Nephron progenitor cell (in vitro differentiated cells): ENCODE data around the gene RAB34.
A peak's percentile ranks its signal among the peaks of the same experiment; 100 is the strongest.

Experiments used
- DNase-seq: peaks from one replicate; pipeline ENCODE4 v3.0.0; 2021
- H3K27ac Mint-ChIP-seq: 2 replicates; pipeline ENCODE4 v1.8.0; 2021; ENCODE audit warnings: mild to moderate bottlenecking, moderate library complexity, mixed read lengths
- H3K27me3 Mint-ChIP-seq: 2 replicates; pipeline ENCODE4 v1.8.0; 2021; ENCODE audit warnings: mild to moderate bottlenecking, low read depth, mixed read lengths; ENCODE audit not compliant: poor library complexity
- H3K36me3 Mint-ChIP-seq: 2 replicates; pipeline ENCODE4 v1.8.0; 2021; ENCODE audit warnings: low read depth, mixed read lengths
- H3K4me1 Mint-ChIP-seq: 2 replicates; pipeline ENCODE4 v1.8.0; 2021; ENCODE audit warnings: mixed read lengths
- H3K4me3 Mint-ChIP-seq: 2 replicates; pipeline ENCODE4 v1.8.0; 2021; ENCODE audit warnings: mild to moderate bottlenecking, moderate library complexity, mixed read lengths
- H3K9me3 Mint-ChIP-seq: 2 replicates; pipeline ENCODE4 v1.8.0; 2021; ENCODE audit warnings: mild to moderate bottlenecking, moderate library complexity, mixed read lengths
- TF ChIP-seq, protein P1 (sequence below): fragments of 200-600 bp; sonication (generic); IDR thresholded peaks from 2 replicates; pipeline ENCODE4 v1.5.0; 2021; ENCODE audit warnings: antibody characterized with exemption

Gene RAB34

DNA sequence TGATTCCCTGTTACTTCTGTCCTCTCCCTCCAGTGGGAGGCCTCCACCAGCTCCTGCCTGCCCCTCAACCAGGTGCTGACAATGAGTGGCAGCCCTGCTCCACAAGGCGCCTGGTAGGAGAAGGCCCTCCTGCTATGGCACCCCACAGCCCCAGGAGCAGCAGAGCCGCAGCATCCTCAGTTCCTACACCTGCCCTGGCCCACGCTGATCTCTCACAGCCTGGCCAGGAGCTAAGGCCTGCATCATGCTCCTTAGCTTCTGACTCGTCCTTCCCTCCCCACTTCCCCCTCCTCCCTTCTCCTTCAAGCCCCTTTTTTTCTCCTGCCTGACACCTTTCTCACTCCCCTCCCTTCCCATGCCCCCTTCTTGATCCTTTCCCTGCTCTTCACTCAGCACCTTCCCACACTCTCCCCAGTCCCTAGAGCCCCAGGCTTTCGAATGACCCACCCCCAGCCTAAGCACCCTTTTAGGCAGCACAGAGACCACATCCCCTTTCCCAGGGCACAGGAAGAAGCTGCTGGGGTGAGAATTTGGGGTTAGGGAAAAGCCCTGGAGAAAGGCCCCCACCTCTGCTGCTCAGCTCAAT is 12.5 kb downstream of the RAB34 start:
- Mint-ChIP-seq H3K4me3 (no peak overlapping the region), H3K27me3 (peaks cover 3% of the 10 kb centered on the region), H3K9me3 (no peaks in the 10 kb centered on the region), H3K27ac (peak overlapping the region; percentile 91), H3K36me3 (peaks cover 26% of the 10 kb centered on the region), H3K4me1 (peaks cover 25% of the 10 kb centered on the region)
- no peak for DNase-seq
- TF ChIP-seq, protein P1, sequence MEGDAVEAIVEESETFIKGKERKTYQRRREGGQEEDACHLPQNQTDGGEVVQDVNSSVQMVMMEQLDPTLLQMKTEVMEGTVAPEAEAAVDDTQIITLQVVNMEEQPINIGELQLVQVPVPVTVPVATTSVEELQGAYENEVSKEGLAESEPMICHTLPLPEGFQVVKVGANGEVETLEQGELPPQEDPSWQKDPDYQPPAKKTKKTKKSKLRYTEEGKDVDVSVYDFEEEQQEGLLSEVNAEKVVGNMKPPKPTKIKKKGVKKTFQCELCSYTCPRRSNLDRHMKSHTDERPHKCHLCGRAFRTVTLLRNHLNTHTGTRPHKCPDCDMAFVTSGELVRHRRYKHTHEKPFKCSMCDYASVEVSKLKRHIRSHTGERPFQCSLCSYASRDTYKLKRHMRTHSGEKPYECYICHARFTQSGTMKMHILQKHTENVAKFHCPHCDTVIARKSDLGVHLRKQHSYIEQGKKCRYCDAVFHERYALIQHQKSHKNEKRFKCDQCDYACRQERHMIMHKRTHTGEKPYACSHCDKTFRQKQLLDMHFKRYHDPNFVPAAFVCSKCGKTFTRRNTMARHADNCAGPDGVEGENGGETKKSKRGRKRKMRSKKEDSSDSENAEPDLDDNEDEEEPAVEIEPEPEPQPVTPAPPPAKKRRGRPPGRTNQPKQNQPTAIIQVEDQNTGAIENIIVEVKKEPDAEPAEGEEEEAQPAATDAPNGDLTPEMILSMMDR, result no peak

DNA sequence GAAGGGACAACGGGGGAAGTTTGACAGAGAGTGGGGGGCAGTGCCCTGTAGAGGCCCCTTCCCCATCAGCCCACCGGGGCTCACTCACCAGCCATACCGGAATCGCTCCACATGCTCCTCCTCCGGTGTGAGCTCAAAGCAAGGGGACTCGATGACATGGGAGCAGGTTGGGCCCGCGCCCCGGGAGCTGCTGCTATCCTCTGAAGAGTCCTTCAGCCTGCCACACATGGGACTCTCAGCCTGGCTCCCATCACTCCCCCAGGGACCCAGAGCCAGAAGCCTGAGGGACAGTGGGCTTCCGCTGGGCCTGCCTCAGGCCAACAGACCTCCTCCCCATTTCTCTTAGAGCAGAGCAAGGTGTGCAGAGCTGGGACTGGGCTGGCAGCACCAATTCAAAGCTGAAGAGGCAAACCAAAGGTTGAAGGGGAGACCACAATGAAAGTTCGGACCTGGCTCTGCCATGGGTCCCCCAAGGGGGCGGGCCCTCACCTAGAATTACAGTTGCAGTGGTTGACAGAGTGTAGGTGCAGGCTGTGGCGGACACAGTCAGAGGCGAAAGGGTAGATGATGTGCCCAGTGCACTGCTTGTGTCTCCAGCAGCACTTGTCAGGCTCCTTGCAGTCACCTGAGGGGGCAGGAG is 13.3 kb downstream of the RAB34 start:
- H3K27ac Mint-ChIP-seq, result peak overlapping the region; percentile 91
- peaks cover 3% of the 10 kb centered on the region for H3K27me3 Mint-ChIP-seq
- H3K4me1 Mint-ChIP-seq, result peaks cover 21% of the 10 kb centered on the region
- DNase-seq, result no peak
- H3K4me3 Mint-ChIP-seq, result no peak overlapping the region
- H3K9me3 Mint-ChIP-seq, result no peaks in the 10 kb centered on the region
- H3K36me3 Mint-ChIP-seq, result peaks cover 35% of the 10 kb centered on the region
- TF ChIP-seq, protein P1, result no peak

DNA sequence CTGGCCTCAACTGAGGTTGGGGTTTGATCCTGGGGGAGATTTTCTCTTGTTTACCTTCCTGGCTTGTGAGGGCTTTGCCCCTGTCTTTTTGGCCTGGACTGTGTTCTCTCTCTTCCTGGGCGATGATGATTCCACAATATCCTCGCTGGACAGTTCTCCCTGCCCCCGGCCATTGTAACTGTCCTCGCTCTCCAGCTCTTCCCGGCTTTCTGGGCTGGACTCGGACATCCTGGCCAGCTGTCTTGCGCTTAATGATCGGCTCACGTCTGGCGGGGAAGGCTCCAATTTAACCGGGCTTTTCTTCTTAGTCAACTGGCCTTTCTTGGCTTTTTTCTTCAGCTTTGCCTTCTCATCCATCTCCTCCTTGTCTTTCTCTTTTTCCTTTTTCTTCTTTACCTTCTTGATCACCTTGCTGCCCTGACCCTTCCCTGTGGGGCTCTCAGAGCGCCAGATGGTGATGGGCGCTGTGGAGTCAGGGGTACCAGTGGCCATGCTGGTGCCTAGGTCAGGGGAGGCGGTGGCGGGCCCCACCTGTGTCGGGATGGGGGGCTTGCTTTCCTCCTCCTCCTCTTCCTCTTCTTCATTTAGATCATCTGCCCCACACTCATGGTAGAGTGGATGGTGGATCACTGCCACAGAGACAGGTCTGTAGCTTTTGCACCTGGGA is 14.0 kb downstream of the RAB34 start:
- Mint-ChIP-seq H3K4me3 (no peak overlapping the region), H3K27me3 (peaks cover 3% of the 10 kb centered on the region), H3K27ac (peak overlapping the region; percentile 91), H3K9me3 (no peaks in the 10 kb centered on the region), H3K36me3 (peaks cover 41% of the 10 kb centered on the region), H3K4me1 (peaks cover 21% of the 10 kb centered on the region)
- DNase-seq, result no peak
- TF ChIP-seq, protein P1, result no peak

DNA sequence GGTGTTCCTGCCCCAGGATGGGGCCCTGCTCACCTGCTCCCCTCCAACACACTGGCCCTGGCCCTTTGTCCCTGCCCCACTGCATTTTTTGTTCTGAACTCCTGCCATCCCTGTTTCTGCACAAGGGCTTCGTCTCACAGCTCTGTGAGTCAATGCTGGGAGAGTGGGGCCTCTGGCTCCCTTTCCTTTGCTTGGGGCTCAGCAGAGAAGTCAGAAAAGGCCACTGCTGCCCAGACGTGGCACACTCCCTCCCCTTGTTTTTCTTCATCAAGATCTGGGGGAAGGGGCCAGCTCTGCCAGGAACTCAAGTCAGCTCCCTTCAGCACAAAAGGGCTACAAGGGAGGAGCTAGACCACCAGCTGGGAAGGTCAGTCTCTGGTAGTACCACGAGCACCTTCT is 14.9 kb downstream of the RAB34 start:
- Mint-ChIP-seq H3K9me3 (no peaks in the 10 kb centered on the region), H3K27me3 (peaks cover 4% of the 10 kb centered on the region), H3K4me1 (peaks cover 14% of the 10 kb centered on the region), H3K4me3 (no peak overlapping the region), H3K27ac (peak overlapping the region; percentile 97), H3K36me3 (peaks cover 42% of the 10 kb centered on the region)
- TF ChIP-seq, protein P1, result no peak
- no peak for DNase-seq

DNA sequence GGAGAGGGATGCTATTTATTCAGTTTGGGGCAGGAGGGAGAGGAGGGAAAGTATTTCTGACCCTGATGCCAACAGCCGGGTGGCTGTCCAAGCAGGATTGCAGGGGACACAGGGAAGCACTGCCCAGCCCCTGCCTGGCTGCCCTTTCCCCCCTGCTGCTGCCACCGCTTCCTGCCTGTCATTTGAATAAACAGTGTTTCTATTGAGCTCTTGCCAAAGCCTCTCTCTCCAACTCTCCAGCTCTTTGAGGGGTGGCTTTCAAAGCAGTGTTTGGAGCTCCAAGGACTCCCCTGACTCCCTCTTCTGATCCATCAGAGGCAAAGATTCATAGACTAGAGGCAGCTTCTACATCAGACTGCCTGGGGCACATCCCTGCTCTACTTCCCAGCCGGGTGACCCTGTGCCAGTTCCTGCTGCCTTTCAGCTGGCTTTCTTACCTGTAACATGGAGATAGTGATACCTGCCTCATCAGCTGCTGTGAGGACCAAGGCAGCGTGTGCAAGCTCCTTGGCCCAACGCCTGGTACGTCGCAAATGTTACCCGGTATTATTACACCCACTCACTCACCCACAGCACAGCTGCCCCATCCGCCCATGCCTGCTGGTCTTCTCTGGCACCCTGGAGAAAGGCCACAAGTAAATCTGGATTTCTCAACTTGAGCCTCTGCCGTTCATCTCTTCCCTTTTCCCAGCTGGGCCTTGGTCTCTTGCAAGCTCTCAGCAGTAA is 15.5 kb downstream of the RAB34 start:
- TF ChIP-seq, protein P1, result no peak
- H3K27me3 Mint-ChIP-seq, result peaks cover 4% of the 10 kb centered on the region
- H3K36me3 Mint-ChIP-seq, result peaks cover 47% of the 10 kb centered on the region
- peak overlapping the region; percentile 97 for H3K27ac Mint-ChIP-seq
- H3K9me3 Mint-ChIP-seq, result no peaks in the 10 kb centered on the region
- peaks cover 8% of the 10 kb centered on the region for H3K4me1 Mint-ChIP-seq
- H3K4me3 Mint-ChIP-seq, result no peak overlapping the region
- DNase-seq, result no peak
